Measurements from ENCODE around the gene IQSEC2.

The IQSEC2 gene

GRCh38 chrX:53246231-53246630, 35.2 kb downstream of the IQSEC2 start:
- no peak overlapping the region for H3K4me3 ChIP-seq (replicated peaks; ENCODE audit: low read depth, low read length)
- DNase-seq (ENCODE audit: low read depth): no peak
- TF ChIP-seq, protein P1, sequence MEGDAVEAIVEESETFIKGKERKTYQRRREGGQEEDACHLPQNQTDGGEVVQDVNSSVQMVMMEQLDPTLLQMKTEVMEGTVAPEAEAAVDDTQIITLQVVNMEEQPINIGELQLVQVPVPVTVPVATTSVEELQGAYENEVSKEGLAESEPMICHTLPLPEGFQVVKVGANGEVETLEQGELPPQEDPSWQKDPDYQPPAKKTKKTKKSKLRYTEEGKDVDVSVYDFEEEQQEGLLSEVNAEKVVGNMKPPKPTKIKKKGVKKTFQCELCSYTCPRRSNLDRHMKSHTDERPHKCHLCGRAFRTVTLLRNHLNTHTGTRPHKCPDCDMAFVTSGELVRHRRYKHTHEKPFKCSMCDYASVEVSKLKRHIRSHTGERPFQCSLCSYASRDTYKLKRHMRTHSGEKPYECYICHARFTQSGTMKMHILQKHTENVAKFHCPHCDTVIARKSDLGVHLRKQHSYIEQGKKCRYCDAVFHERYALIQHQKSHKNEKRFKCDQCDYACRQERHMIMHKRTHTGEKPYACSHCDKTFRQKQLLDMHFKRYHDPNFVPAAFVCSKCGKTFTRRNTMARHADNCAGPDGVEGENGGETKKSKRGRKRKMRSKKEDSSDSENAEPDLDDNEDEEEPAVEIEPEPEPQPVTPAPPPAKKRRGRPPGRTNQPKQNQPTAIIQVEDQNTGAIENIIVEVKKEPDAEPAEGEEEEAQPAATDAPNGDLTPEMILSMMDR (IDR thresholded peaks at IDR 0.05; ENCODE audit: low read length, missing control alignments): no peak

GRCh38 chrX:53244610-53245009, 36.8 kb downstream of the IQSEC2 start:
- DNase-seq (ENCODE audit: low read depth): no peak
- H3K4me3 ChIP-seq (replicated peaks; ENCODE audit: low read depth, low read length): no peak overlapping the region
- TF ChIP-seq, protein P1 (IDR thresholded peaks at IDR 0.05; ENCODE audit: low read length, missing control alignments): peak; percentile 25

DNA sequence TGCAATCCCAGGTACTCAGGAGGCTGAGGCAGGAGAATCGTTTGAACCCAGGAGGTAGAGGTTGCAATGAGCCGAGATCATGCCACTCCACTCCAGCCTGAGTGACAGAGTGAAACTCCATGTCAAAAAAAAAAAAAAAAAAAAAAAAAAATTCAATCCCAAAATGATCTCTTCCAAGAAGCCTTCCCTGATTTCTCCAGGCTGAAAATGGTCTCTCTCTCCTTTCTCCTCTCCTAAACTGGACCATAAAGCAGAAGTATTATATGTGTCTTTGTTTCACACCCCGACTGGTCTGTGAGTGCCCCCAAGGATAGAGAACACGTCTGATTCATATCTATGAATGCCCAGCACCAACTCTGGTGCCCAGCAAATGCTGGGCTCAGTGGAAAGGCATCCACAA, 39.1 kb downstream of the IQSEC2 start:
- TF ChIP-seq, protein P1 (IDR thresholded peaks at IDR 0.05; ENCODE audit: low read length, missing control alignments): no peak

DNA sequence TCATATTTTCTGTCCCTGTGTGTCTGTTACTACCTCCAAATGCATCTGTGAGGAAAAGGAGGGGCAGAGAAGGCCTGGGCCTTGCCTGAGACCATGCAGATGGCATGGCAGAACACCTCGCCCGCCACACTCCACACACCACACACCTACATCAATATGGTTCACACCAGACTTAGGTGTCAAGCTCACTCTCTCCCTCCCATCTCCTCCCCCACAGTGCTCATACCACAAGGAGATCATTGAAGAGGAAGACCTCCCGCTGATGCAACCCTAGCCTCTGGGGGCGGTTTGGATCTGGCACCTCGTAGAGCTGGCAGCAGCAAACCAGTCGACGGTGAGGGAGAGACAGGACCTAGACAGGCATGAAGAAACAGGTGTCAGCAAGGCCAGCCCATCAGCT, 39.8 kb downstream of the IQSEC2 start:
- TF ChIP-seq, protein P1 (IDR thresholded peaks at IDR 0.05; ENCODE audit: low read length, missing control alignments): no peak
- no peak overlapping the region for H3K4me3 ChIP-seq (replicated peaks; ENCODE audit: low read depth, low read length)
- no peak for DNase-seq (ENCODE audit: low read depth)

More for the DNA sequence above, 39.1 kb downstream of the IQSEC2 start:
- H3K4me3 ChIP-seq (replicated peaks; ENCODE audit: low read depth, low read length): no peak overlapping the region
- no peak for DNase-seq (ENCODE audit: low read depth)

- TF ChIP-seq, protein P1 (IDR thresholded peaks at IDR 0.05; ENCODE audit: low read length, missing control alignments): peak; percentile 2
- no peak for DNase-seq (ENCODE audit: low read depth)
- no peak overlapping the region for H3K4me3 ChIP-seq (replicated peaks; ENCODE audit: low read depth, low read length)
Measured at GRCh38 chrX:53239474-53239873, 41.9 kb downstream of the IQSEC2 start.

DNA sequence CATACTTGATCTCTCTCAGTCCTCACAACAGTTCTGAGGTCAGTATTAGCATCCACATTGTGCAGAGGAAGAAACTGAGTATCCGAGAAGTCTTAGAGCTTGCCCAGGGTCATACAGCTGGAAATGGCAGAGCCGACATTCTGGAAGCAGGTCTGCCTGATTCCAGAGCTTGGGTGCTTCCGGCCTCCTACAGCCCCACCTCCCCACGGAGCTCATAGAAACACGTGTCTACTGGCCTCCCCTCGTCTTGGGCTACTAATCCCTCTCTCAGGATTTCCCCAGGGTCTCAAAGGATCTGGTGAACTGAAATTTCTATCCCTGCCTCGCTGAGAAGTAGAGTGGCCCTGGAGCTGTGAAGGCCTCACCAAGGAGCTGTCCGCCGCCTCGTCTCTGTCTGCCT, 44.3 kb downstream of the IQSEC2 start:
- no peak overlapping the region for H3K4me3 ChIP-seq (replicated peaks; ENCODE audit: low read depth, low read length)
- DNase-seq (ENCODE audit: low read depth): no peak
- TF ChIP-seq, protein P1 (IDR thresholded peaks at IDR 0.05; ENCODE audit: low read length, missing control alignments): no peak

DNA sequence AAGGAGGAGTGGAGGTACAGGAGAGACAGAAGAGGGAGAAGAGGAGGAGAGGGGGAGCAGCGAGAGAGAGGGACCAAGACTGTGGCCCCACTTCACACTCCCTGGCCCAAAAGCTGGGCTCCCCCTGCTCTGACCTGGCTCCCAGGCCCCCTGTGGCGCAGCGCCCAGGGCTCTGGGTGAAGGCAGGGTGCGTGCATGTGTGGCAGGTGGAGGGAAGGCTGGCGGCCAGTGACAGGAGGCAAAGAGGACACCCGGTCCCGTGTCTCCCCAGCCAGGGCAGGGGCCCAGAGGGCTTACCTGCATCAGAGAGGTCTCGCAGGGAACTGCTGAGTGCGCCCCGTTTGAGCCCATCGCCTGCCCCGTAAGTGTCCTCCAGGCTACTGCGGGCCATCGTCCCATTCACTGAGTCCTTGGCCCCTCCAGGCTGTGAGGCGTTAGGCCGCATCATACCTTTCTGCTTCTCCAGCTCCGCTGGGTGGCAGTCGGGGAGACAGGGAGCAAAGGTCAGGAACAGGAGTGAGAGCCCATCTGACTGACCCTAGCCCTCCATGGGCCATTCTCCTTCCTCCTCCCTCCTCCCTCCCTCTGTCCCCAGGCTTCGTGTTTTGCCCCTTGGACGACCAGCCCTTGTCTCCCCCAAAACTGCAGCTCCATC, 45.2 kb downstream of the IQSEC2 start:
- no peak for DNase-seq (ENCODE audit: low read depth)
- H3K4me3 ChIP-seq (replicated peaks; ENCODE audit: low read depth, low read length): no peak overlapping the region
- TF ChIP-seq, protein P1 (IDR thresholded peaks at IDR 0.05; ENCODE audit: low read length, missing control alignments): no peak
